ENCODE data around the gene PODNL1.

- TF ChIP-seq CTCF (IDR thresholded peaks at IDR 0.05) (no peak), POLR2A (IDR thresholded peaks at IDR 0.05) (no peak)
These were observed 56.4 kb downstream of the PODNL1 start for GRCh38 chr19:13881692-13882418.
